Left ventricle myocardium superior (tissue), 1 donor: ENCODE data around the gene ULK4. TPM values are rescaled to one million over a fixed set of nuclear protein-coding genes. Genes with fewer than 3 reads are reported as not detected.
"Not testable (repeated sequence)": the region's sequence is repeated elsewhere in the genome, so short reads cannot be mapped to it uniquely, and the experiment has no call there.

Experiments used
- ATAC-seq: fragments of 200-7000 bp; cut with Tn5 transposase; one replicate; pipeline ENCODE4 v1.9.1; 2020; ENCODE audit warnings: mild to moderate bottlenecking, moderate library complexity
- DNase-seq: peaks from one replicate; pipeline ENCODE4 v3.0.0-alpha.2; 2020
- intact Hi-C: fragments of 100-400 bp; cut with micrococcal nuclease; formaldehyde crosslinking; loops from one replicate; pipeline ENCODE4 v1.11.0; 2022
- total RNA-seq: library from RNA; stranded (reverse); fragmentation: NEBNext Ultra II Directional; extraction: Animal tissue kit (Norgen Biotek cat#: 25700); gene quantifications from one replicate; pipeline ENCODE4 v1.2.1, GENCODE V29; 2021
- donor health status: DM: no; HTN: yes; CAD: no; lungs with severe emphysema.

The ULK4 gene
- total RNA-seq, 1 donor from 2014 or later = 1.5 TPM

- DNase-seq, ATAC-seq, intact Hi-C loops: not testable (repeated sequence)
Observed at GRCh38 chr3:41709213-41709612, 252.7 kb downstream of the ULK4 start.

DNA sequence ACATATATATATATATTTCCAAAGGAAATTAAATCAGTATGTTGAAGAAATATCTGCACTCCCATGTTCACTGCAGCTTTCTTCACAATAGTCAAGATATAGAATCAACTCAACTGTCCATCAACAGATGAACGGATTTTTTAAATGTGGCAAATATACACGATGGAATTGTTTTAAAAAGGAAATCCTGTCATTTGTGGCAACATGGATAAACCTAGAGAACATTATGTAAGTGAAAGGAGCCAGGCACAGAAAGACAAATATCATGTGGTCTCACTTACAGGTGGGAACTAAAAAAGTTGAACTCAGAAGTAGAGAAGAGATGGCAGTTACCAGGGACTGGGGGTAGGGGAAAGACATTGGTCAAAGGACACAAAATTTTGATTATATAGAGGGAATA lies 253.7 kb downstream of the ULK4 start:
- DNase-seq = no peak
- no peak for ATAC-seq
- intact Hi-C loops = no loop called here

- intact Hi-C loops = no loop called here
- DNase-seq (no peak), ATAC-seq (no peak)
Observed at GRCh38 chr3:41705893-41706292, 256.0 kb downstream of the ULK4 start.

DNA sequence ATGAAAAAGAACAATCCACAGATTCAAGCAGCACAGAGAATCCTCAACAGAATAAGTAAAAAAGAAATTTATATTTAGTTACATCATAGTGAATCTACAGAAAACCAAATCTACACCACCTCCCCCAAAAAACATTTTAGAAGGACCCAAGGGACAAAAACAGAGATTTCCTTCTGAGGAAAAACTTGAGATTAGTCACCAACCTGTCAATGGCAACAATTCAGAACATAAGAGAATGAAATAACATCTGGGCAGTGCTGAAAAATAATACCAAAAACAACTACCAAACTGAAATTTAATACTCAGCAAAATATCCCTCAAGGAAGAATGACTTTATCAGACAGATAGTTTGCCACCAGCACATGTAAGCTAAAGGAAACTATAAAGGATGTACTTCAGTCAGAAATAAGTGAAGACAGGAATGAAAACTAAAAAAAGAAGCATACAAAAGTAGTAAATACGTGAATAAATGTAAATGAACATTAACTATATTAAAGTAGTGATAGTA lies 260.7 kb downstream of the ULK4 start:
- no peak for DNase-seq
- intact Hi-C loops = no loop called here
- no peak for ATAC-seq

GRCh38 chr3:41700155-41700554 lies 261.7 kb downstream of the ULK4 start:
- no peak for ATAC-seq
- intact Hi-C loops = no loop called here
- DNase-seq = no peak

DNA sequence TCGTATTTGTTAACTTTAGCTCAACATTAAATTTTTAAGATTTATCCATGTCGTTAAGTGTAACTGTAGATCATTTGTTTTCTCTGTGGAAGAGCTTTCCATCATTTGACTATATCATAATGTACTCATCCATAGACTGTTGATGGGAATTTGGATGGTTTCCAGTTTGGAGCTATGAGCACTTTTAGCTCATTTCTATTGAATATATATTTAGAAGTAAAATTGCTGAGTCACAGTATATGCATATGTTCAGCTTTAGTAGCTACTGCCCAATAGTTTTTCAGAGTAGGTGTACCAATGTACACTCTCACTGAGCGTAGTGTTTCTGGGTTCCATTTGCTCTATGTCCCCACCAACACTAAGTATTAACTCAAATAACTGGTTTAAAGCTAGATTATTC lies 263.0 kb downstream of the ULK4 start:
- ATAC-seq (no peak), DNase-seq (no peak)
- intact Hi-C loops = no loop called here

DNA sequence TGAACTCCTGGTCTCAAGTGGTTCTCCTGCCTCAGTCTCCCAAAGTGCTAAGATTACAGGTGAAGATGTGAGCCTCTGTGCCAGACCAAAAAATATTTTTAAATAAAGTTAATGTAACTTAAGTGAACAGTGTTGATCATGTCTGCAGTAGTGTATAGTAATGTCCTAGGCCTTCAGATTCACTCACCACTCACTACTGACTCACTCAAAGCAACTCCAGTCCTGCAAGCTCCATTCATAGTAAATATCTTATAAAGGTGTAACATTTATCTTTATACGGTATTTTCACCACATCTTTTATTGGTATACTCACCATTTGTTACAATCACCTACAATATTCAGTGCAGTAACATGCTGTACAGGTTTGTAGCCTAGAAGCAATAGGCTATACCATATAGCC lies 264.2 kb downstream of the ULK4 start:
- no peak for DNase-seq
- ATAC-seq = no peak
- intact Hi-C loops = no loop called here

DNA sequence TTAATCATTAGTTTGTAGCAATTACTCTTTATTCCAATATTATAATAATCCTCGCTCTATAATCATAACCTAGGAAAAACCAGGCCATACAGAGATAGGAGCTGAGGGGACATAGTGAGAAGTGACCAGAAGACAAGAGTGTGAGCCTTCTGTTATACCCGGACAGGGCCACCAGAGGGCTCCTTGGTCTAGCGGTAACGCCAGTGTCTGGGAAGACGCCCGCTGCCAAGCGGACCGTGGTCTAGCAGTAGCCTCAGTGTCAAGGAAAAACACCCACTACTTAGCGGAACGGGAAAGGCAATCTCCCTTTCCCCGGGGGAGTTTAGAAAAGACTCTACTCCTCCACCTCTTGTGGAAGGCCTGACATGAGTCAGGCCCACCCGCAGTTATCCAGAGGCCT lies 266.1 kb downstream of the ULK4 start:
- intact Hi-C loops, ATAC-seq: not testable (repeated sequence)
- DNase-seq = peak; percentile 40

DNA sequence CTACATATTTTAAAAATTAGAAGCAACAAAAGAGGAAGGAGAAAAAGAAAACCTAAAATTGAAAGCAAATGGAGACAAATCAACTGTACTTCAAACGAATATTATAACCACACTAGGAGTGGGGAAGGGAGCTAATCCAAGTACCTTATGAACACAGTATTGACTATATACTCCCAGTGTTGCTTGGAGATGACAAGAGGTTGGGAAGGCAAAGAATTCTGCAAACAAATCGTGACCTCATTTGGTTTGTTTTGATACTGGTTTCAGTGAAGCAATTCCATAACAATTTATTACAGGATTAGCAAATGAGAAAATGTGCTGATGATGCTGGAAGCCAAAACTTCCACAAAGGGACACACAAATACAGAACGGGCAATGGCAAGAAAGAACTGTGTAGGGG lies 268.1 kb downstream of the ULK4 start:
- ATAC-seq (no peak), DNase-seq (no peak)
- intact Hi-C loops = no loop called here

DNA sequence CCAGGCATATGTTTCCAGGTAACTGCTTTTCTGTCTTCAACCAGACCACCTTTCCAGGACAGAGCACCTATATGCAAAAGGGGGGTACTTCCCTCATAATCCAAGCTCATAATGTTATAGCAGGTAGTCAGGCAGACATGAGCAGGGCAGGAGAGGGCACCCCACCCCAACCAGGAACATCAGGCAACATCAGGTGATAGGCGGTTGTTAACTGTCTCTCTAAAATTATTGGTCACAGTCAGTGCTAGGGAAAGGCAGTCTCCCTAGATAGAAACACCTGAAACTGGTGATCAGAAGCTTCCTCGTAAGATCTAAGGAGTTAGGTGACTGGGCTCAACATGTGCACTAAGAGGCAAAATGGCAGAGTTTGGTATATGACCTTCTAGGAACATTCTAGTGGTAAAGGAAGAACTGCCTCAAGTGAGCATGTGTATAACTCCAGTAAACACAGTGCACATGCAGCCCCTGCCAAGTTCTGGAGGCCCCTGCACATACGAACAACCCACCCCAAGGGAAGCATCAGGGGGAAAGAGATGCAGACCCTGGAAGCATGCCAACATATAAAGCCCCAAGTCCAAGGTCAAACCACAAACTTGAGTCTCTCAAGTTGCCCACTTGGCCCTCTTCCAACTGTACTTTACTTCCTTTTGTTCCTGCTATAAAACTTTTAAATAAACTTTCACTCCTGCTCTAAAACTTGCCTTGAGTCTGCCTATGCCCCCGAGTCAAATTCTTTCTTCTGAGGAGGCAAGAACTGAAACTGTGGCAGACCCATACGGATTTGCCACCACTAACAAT lies 270.9 kb downstream of the ULK4 start:
- ATAC-seq (no peak), DNase-seq (no peak)
- intact Hi-C loops = no loop called here

GRCh38 chr3:41688595-41689380 lies 273.1 kb downstream of the ULK4 start:
- ATAC-seq (no peak), DNase-seq (no peak)
- intact Hi-C loops = no loop called here

GRCh38 chr3:41684797-41685735 lies 276.8 kb downstream of the ULK4 start:
- intact Hi-C loops = no loop called here

GRCh38 chr3:41683666-41684350 lies 278.1 kb downstream of the ULK4 start:
- DNase-seq (no peak), ATAC-seq (no peak)
- intact Hi-C loops = no loop called here

More at GRCh38 chr3:41684797-41685735, 276.8 kb downstream of the ULK4 start:
- DNase-seq = no peak
- ATAC-seq = no peak

DNA sequence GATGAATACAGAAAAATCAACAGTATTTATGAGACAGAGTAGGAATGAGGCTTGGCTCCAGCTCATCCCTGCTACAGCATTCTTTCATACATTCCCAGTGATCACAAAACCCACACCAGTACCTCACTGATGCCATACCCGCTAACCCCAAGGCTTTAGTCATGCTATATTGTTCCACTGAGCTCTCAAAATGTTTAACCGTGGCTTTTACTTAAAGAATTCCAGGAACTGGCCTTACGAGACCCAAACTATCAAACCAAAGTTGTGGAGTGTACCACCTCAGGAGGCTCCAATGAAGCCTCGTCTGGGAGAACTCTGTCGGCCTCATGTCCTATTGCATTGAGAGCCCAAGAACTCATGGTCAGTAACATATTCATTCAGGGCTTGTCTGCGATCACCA lies 278.9 kb downstream of the ULK4 start:
- intact Hi-C loops = no loop called here
- DNase-seq (no peak), ATAC-seq (no peak)

- DNase-seq (no peak), ATAC-seq (no peak)
- intact Hi-C loops = no loop called here
Observed at GRCh38 chr3:41682382-41682781, 279.5 kb downstream of the ULK4 start.

DNA sequence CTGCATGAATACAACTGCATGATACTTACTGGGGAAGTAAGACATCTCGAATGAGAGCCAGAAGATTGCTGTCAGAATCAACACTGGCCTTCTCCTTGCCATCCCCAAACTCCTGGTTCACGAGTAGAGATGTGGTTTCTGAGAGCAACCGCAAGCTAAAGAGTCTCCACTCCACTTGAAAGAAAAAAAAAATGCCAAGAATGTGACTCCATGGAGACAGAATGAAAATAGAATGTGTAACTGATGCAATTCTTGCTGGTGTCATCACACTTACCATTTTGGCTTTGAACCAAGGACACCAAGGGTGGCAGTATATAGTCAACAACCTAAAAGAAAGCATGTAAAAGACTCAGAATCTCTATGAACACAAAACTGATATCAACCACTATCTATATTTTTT lies 280.4 kb downstream of the ULK4 start:
- no peak for DNase-seq
- intact Hi-C loops = no loop called here
- ATAC-seq = peak; percentile 37

- no peak for ATAC-seq
- DNase-seq = no peak
- intact Hi-C loops = no loop called here
Observed at GRCh38 chr3:41679374-41679773, 282.5 kb downstream of the ULK4 start.

DNA sequence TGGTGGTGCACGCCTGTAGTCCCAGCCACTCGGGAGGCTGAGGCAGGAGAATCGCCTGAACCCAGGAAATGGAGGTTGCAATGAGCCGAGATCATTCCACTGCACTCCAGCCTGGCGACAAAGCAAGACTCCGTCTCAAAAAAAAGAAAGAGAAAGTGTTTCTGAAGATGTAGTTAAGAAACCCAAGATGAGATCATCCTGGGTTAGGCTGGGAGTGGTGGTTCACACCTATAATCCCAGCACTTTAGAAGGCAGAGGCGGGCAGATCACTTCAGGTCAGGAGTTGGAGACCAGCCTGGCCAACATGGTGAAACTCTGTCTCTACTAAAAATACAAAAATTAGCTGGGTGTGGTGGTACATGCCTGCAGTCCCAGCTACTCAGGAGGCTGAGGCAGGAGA lies 286.8 kb downstream of the ULK4 start:
- intact Hi-C loops, DNase-seq, ATAC-seq: not testable (repeated sequence)

DNA sequence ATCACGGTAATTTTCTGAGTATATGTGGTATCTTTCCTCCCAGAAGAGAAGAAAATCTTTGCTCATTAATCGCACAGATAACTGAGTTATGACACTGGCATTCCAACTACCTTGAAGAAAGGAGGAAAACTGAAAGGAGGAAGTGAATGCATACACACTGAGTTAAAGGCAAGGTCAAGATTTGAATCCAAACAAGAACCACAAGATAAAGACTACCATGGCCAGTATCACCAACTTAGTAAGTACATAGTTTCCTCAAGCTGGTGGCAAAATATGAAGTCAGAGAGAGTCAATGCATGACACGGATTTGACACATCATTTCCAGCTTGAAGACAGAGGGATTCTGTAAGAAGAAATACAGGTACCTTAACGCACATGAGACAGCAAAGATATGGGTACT lies 287.5 kb downstream of the ULK4 start:
- intact Hi-C loops = no loop called here

More for the DNA sequence above, 287.5 kb downstream of the ULK4 start:
- DNase-seq (no peak), ATAC-seq (no peak)
